B cell (primary cell): ENCODE data around the gene ACKR2.

Experiments
- EZH2 ChIP-seq: IDR thresholded peaks from 2 replicates; pipeline ENCODE4 v1.6.1; 2012; ENCODE audit warnings: borderline replicate concordance, low read depth, mild to moderate bottlenecking, moderate library complexity, low read length; ENCODE audit not compliant: insufficient read depth, poor library complexity, severe bottlenecking
- TF ChIP-seq, protein P1 (sequence below): fragments of 200-600 bp; IDR thresholded peaks from one replicate; pipeline ENCODE4 v1.8.0; 2022; ENCODE audit warnings: antibody characterized with exemption, mild to moderate bottlenecking

DNA sequence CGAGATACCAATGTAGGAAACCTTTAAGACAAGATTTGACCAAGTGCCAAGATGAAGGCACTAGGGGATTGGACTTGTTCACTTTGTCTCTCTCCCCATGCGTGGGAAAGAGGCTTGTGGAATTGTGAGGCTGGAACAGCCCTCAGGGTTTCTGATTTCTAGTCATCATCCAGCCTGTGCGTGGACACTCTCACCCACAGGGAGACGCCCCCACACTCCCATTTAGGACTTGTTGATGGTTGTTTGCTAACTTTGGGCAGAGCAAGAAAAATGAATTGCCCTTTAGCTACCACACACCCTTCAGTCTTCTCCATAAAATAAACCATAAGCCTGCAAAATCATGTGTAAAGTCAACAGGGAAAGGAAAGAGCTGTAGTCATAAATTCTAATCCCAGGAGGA lies 18.4 kb downstream of the ACKR2 start:
- TF ChIP-seq, protein P1, sequence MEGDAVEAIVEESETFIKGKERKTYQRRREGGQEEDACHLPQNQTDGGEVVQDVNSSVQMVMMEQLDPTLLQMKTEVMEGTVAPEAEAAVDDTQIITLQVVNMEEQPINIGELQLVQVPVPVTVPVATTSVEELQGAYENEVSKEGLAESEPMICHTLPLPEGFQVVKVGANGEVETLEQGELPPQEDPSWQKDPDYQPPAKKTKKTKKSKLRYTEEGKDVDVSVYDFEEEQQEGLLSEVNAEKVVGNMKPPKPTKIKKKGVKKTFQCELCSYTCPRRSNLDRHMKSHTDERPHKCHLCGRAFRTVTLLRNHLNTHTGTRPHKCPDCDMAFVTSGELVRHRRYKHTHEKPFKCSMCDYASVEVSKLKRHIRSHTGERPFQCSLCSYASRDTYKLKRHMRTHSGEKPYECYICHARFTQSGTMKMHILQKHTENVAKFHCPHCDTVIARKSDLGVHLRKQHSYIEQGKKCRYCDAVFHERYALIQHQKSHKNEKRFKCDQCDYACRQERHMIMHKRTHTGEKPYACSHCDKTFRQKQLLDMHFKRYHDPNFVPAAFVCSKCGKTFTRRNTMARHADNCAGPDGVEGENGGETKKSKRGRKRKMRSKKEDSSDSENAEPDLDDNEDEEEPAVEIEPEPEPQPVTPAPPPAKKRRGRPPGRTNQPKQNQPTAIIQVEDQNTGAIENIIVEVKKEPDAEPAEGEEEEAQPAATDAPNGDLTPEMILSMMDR: no peak
- no peak for TF ChIP-seq EZH2
